Thyroid gland (tissue), 4 donors: Measurements from ENCODE around the gene TCEA2. TPM values are rescaled to one million over a fixed set of nuclear protein-coding genes. Genes with fewer than 3 reads are reported as not detected.

Experiments
- DNase-seq, 2 donors: peaks; one replicate each; pipeline ENCODE4 v3.0.0-alpha.2; 2019
- H3K27ac ChIP-seq, 3 donors: fragments of 200-600 bp; sonication (generic); 1 replicate in 2 of 3; 2 replicates in 1 of 3; pipeline ENCODE4 v1.5.1; 2016 to 2019; ENCODE audit warnings: mild to moderate bottlenecking in 1 of 3, moderate library complexity in 1 of 3
- H3K27me3 ChIP-seq: fragments of 200-600 bp; sonication (generic); one replicate; pipeline ENCODE4 v1.5.1; 2019
- H3K36me3 ChIP-seq, 2 donors: fragments of 200-600 bp; sonication (generic); one replicate each; pipeline ENCODE4 v1.5.1; 2016 to 2019
- H3K4me1 ChIP-seq, 2 donors: fragments of 200-600 bp; sonication (generic); one replicate each; pipeline ENCODE4 v1.5.1; 2017 to 2019
- H3K4me3 ChIP-seq, 3 donors: fragments of 200-600 bp; sonication (generic); replicated peaks in 1 of 3; 1 replicate in 2 of 3; 2 replicates in 1 of 3; pipeline ENCODE4 v1.5.1; 2016; ENCODE audit warnings: mild to moderate bottlenecking in 1 of 3
- H3K9me3 ChIP-seq: fragments of 200-600 bp; sonication (generic); one replicate; pipeline ENCODE4 v1.5.1; 2017
- CTCF ChIP-seq, 6 experiments: fragments of 200-600 bp in 3 of 6; fragments of 450-650 bp in 3 of 6; sonication (generic) in 3 of 6; IDR thresholded peaks; one replicate each; pipeline ENCODE4 v1.5.1; 2016 to 2019; ENCODE audit warnings: antibody characterized with exemption in 6 of 6, mild to moderate bottlenecking in 2 of 6, inconsistent platforms in 1 of 6, moderate library complexity in 1 of 6
- POLR2A ChIP-seq, 2 donors: fragments of 450-650 bp; IDR thresholded peaks; one replicate each; pipeline ENCODE4 v1.6.1; 2017; ENCODE audit warnings: antibody characterized with exemption in 2 of 2, mild to moderate bottlenecking in 2 of 2, moderate library complexity in 1 of 2
- WGBS, 2 donors: methylation state at CpG; one replicate each; pipeline ENCODE4 v1.1.5; 2017; 5-methylcytosine and 5-hydroxymethylcytosine counted together
- intact Hi-C: fragments of 100-400 bp; cut with DNase I; formaldehyde crosslinking; loops from one replicate; pipeline ENCODE4 v1.15.1; 2023
- total RNA-seq, 4 donors: library from RNA; depleted of rRNA; stranded (reverse); fragments of >200 nt; gene quantifications; one replicate each; pipeline ENCODE4 v1.2.3, GENCODE V29; 2016

The TCEA2 gene
- total RNA-seq, 4 donors from 2014 or later: 20.9 to 43.1 (median 24.4) TPM

- Histone ChIP-seq H3K4me3 (no peak overlapping the region), H3K27ac (no peak overlapping the region), H3K9me3 (no peaks in the 10 kb centered on the region), H3K27me3 (no peaks in the 10 kb centered on the region), H3K36me3 (peaks cover 81 to 91% of the 10 kb centered on the region in 2 donors), H3K4me1 (no peaks in the 10 kb centered on the region)
- 96% methylated on average over 10 to 15 of the region's 24 CpGs for WGBS, 2 donors
- no peak for TF ChIP-seq CTCF (IDR thresholded peaks at IDR 0.05)
- TF ChIP-seq POLR2A (IDR thresholded peaks at IDR 0.05): no peak
- DNase-seq: no peak
- intact Hi-C loops: no loop called here
Observed at GRCh38 chr20:64027981-64028685, 34.9 kb upstream of the TCEA2 start.

GRCh38 chr20:64029293-64030117, 33.5 kb upstream of the TCEA2 start:
- WGBS, 2 donors: 93 to 94% methylated on average over 18 to 31 of the region's 38 CpGs
- no peak overlapping the region for H3K4me3 ChIP-seq
- no peak overlapping the region for H3K27ac ChIP-seq
- no peaks in the 10 kb centered on the region for H3K27me3 ChIP-seq
- H3K36me3 ChIP-seq: peaks cover 78 to 87% of the 10 kb centered on the region in 2 donors
- TF ChIP-seq CTCF (IDR thresholded peaks at IDR 0.05): no peak
- no peak for TF ChIP-seq POLR2A (IDR thresholded peaks at IDR 0.05)
- intact Hi-C loops: no loop called here
- no peaks in the 10 kb centered on the region for H3K4me1 ChIP-seq
- no peak for DNase-seq
- no peaks in the 10 kb centered on the region for H3K9me3 ChIP-seq

- peaks cover 67 to 76% of the 10 kb centered on the region in 2 donors for H3K36me3 ChIP-seq
- no peak for DNase-seq
- H3K27ac ChIP-seq: no peak overlapping the region
- TF ChIP-seq CTCF (IDR thresholded peaks at IDR 0.05) (no peak), POLR2A (IDR thresholded peaks at IDR 0.05) (no peak)
- no peaks in the 10 kb centered on the region for H3K9me3 ChIP-seq
- intact Hi-C loops: no loop called here
- WGBS, 2 donors: 86 to 89% methylated on average over 12 to 17 of the region's 20 CpGs
- H3K4me3 ChIP-seq: no peak overlapping the region
- H3K27me3 ChIP-seq: no peaks in the 10 kb centered on the region
- no peaks in the 10 kb centered on the region for H3K4me1 ChIP-seq
Observed at GRCh38 chr20:64030371-64031134, 32.4 kb upstream of the TCEA2 start.

- WGBS, 2 donors: 88 to 94% methylated on average over 12 to 19 of the region's 19 CpGs
- Histone ChIP-seq H3K4me3 (no peak overlapping the region), H3K27me3 (no peaks in the 10 kb centered on the region), H3K4me1 (no peaks in the 10 kb centered on the region), H3K36me3 (peaks cover 59 to 64% of the 10 kb centered on the region in 2 donors), H3K27ac (no peak overlapping the region), H3K9me3 (no peaks in the 10 kb centered on the region)
- no peak for DNase-seq
- intact Hi-C loops: no loop called here
- TF ChIP-seq POLR2A (IDR thresholded peaks at IDR 0.05) (no peak), CTCF (IDR thresholded peaks at IDR 0.05) (no peak)
Observed at GRCh38 chr20:64031822-64032314, 31.1 kb upstream of the TCEA2 start.
